Left ventricle myocardium inferior (tissue), 1 donor: Measurements from ENCODE around the gene ZBTB32. TPM values are rescaled to one million over a fixed set of nuclear protein-coding genes. Genes with fewer than 3 reads are reported as not detected.

Experiments
- DNase-seq: peaks from one replicate; pipeline ENCODE4 v3.0.0-alpha.2; 2020
- H3K27ac ChIP-seq: fragments of 200-600 bp; replicated peaks from 2 replicates; pipeline ENCODE4 v1.8.0; 2021
- H3K27me3 ChIP-seq: fragments of 200-600 bp; 2 replicates; pipeline ENCODE4 v1.8.0; 2021; ENCODE audit warnings: low read depth
- H3K36me3 ChIP-seq: fragments of 200-600 bp; 2 replicates; pipeline ENCODE4 v1.8.0; 2021
- H3K4me1 ChIP-seq: fragments of 200-600 bp; 2 replicates; pipeline ENCODE4 v1.8.0; 2021
- H3K4me3 ChIP-seq: fragments of 200-600 bp; 2 replicates; pipeline ENCODE4 v1.8.0; 2021; ENCODE audit warnings: mild to moderate bottlenecking, moderate library complexity
- H3K9me3 ChIP-seq: fragments of 200-600 bp; replicated peaks from 2 replicates; pipeline ENCODE4 v1.8.0; 2021
- CTCF ChIP-seq: fragments of 200-600 bp; IDR thresholded peaks from 2 replicates; pipeline ENCODE4 v1.8.0; 2021; ENCODE audit warnings: antibody characterized with exemption, mild to moderate bottlenecking, borderline replicate concordance
- intact Hi-C: fragments of 100-400 bp; cut with micrococcal nuclease; formaldehyde crosslinking; loops from one replicate; pipeline ENCODE4 v1.11.0; 2022
- total RNA-seq: library from RNA; stranded (reverse); fragmentation: NEBNext Ultra II Directional; extraction: Animal tissue kit (Norgen Biotek cat#: 25700); gene quantifications from one replicate; pipeline ENCODE4 v1.2.1, GENCODE V29; 2021
- donor health status: DM: no; HTN: yes; CAD: no; lungs with severe emphysema.

ZBTB32 gene
- total RNA-seq, 1 donor from 2014 or later: not detected

GRCh38 chr19:35760711-35761349 lies 56.5 kb downstream of the ZBTB32 start:
- intact Hi-C loops: no loop called here
- TF ChIP-seq CTCF: no peak
- no peaks in the 10 kb centered on the region for H3K9me3 ChIP-seq
- H3K27ac ChIP-seq: no peak overlapping the region
- peaks cover 43% of the 10 kb centered on the region for H3K4me1 ChIP-seq
- H3K27me3 ChIP-seq: no peaks in the 10 kb centered on the region
- H3K36me3 ChIP-seq: peaks cover 41% of the 10 kb centered on the region
- no peak overlapping the region for H3K4me3 ChIP-seq
- DNase-seq: no peak

DNA sequence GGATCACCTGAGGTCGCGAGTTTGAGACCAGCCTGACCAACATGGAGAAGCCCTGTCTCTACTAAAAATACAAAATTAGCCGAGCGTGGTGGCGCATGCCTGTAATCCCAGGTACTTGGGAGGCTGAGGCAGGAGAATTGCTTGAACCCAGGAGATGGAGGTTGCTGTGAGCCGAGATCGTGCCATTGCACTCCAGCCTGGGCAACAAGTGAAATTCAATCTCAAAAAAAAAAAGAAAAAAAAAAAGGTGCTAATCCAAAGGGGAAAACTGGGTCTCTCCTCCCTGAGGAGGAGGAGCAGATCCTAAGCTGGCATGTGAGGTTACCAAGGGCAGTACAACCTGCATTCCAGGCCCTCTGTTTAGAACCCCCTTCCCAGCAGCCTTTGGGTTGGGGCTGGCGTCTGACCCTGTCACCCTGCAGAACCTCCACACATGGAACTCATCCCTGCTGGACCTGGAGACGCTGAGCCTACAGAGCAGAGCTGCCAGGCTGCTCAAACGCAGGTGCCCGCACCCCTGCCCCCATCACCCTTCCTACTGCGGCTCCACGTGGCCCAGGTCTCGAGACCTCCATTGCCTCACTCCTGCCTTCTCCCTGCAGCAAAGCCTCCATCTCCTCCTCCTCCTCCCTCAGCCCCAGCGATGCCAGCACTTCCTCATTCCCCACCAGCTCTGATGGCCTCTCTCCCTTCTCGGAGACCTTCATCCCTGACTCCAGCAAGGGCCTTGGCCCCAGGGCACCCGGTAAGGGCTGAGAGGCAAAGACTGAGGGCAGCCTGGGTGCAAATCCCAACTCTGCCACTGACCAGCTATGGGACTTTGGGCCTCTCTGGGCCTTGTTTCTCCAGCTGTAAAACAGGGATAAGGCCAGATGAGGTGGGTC lies 60.3 kb downstream of the ZBTB32 start:
- Histone ChIP-seq H3K4me3 (no peak overlapping the region), H3K9me3 (no peaks in the 10 kb centered on the region), H3K36me3 (peaks cover 41% of the 10 kb centered on the region), H3K27ac (no peak overlapping the region), H3K27me3 (no peaks in the 10 kb centered on the region), H3K4me1 (peaks cover 18% of the 10 kb centered on the region)
- TF ChIP-seq CTCF: no peak
- DNase-seq: no peak
- intact Hi-C loops: no loop called here

Other genes with a start within 250 kb of the ZBTB32 start
- not detected for gene KRTDAP, start 214.1 kb upstream of the ZBTB32 start, total RNA-seq
- gene DMKN, start 190.9 kb upstream of the ZBTB32 start, total RNA-seq: 7.9 TPM
- not detected for gene SBSN, start 176.2 kb upstream of the ZBTB32 start, total RNA-seq
- not detected for gene GAPDHS, start 171.1 kb upstream of the ZBTB32 start, total RNA-seq
- 84.3 TPM for gene TMEM147, start 158.9 kb upstream of the ZBTB32 start, total RNA-seq
- gene ATP4A, start 140.9 kb upstream of the ZBTB32 start, total RNA-seq: not detected
- gene PMIS2, start 118.4 kb upstream of the ZBTB32 start, total RNA-seq: not detected
- 3.7 TPM for gene HAUS5, start 91.8 kb upstream of the ZBTB32 start, total RNA-seq
- gene RBM42, start 75.5 kb upstream of the ZBTB32 start, total RNA-seq: 52.7 TPM
- gene ETV2, start 62.8 kb upstream of the ZBTB32 start, total RNA-seq: 0.33 TPM
- gene COX6B1, start 56.2 kb upstream of the ZBTB32 start, total RNA-seq: 1,365 TPM
- gene UPK1A, start 38.0 kb upstream of the ZBTB32 start, total RNA-seq: not detected
- 12.8 TPM for gene KMT2B, start 13.4 kb downstream of the ZBTB32 start, total RNA-seq
- gene IGFLR1, start 37.9 kb downstream of the ZBTB32 start, total RNA-seq: 4.9 TPM
- gene U2AF1L4, start 40.9 kb downstream of the ZBTB32 start, total RNA-seq: 24.9 TPM
- 43.1 TPM for gene PSENEN, start 41.1 kb downstream of the ZBTB32 start, total RNA-seq
- gene LIN37, start 44.0 kb downstream of the ZBTB32 start, total RNA-seq: 6.2 TPM
- gene HSPB6, start 52.5 kb downstream of the ZBTB32 start, total RNA-seq: 899 TPM
- gene PROSER3, start 53.6 kb downstream of the ZBTB32 start, total RNA-seq: 4.8 TPM
- gene ARHGAP33, start 71.0 kb downstream of the ZBTB32 start, total RNA-seq: 3.8 TPM
- gene PRODH2, start 108.3 kb downstream of the ZBTB32 start, total RNA-seq: not detected
- not detected for gene NPHS1, start 147.9 kb downstream of the ZBTB32 start, total RNA-seq
- not detected for gene KIRREL2, start 152.4 kb downstream of the ZBTB32 start, total RNA-seq
- 23.9 TPM for gene APLP1, start 164.0 kb downstream of the ZBTB32 start, total RNA-seq
- 2.3 TPM for gene NFKBID, start 196.0 kb downstream of the ZBTB32 start, total RNA-seq
- gene HCST, start 198.0 kb downstream of the ZBTB32 start, total RNA-seq: 2.3 TPM
- 26.2 TPM for gene TYROBP, start 203.7 kb downstream of the ZBTB32 start, total RNA-seq
- 7.1 TPM for gene LRFN3, start 231.8 kb downstream of the ZBTB32 start, total RNA-seq